VCaP (cell line): ENCODE results near the gene KAT8.

ENCODE experiments used
- H3K27ac ChIP-seq: fragments of 450-650 bp; 2 replicates; pipeline ENCODE4 v1.5.1; 2017
- CTCF ChIP-seq: fragments of 450-650 bp; conservative IDR thresholded peaks from 2 replicates; pipeline ENCODE4 v1.5.1; 2017; ENCODE audit warnings: mild to moderate bottlenecking, moderate library complexity

KAT8 gene

GRCh38 chr16:31076319-31076718 lies 41.1 kb upstream of the KAT8 start:
- H3K27ac ChIP-seq: no peak overlapping the region
- TF ChIP-seq CTCF: no peak

GRCh38 chr16:31077024-31077423 lies 40.4 kb upstream of the KAT8 start:
- no peak overlapping the region for H3K27ac ChIP-seq
- TF ChIP-seq CTCF: no peak

GRCh38 chr16:31077592-31078396 lies 39.7 kb upstream of the KAT8 start:
- H3K27ac ChIP-seq: no peak overlapping the region
- no peak for TF ChIP-seq CTCF

- TF ChIP-seq CTCF: no peak
- H3K27ac ChIP-seq: no peak overlapping the region
These were observed 38.7 kb upstream of the KAT8 start for GRCh38 chr16:31078597-31079341.

GRCh38 chr16:31079342-31079944 lies 38.0 kb upstream of the KAT8 start:
- no peak overlapping the region for H3K27ac ChIP-seq
- TF ChIP-seq CTCF: no peak

- no peak for TF ChIP-seq CTCF
These were observed 37.3 kb upstream of the KAT8 start for GRCh38 chr16:31080035-31080629.

More at GRCh38 chr16:31080035-31080629, 37.3 kb upstream of the KAT8 start:
- H3K27ac ChIP-seq: no peak overlapping the region
